GM21529 (cell line): ENCODE measurements around the gene CENPA.

ENCODE experiments used
- ATAC-seq: cut with Tn5 transposase; IDR thresholded peaks from one replicate; pipeline ENCODE4 v1.9.1; 2021; ENCODE audit not compliant: unreplicated experiment

CENPA gene

DNA sequence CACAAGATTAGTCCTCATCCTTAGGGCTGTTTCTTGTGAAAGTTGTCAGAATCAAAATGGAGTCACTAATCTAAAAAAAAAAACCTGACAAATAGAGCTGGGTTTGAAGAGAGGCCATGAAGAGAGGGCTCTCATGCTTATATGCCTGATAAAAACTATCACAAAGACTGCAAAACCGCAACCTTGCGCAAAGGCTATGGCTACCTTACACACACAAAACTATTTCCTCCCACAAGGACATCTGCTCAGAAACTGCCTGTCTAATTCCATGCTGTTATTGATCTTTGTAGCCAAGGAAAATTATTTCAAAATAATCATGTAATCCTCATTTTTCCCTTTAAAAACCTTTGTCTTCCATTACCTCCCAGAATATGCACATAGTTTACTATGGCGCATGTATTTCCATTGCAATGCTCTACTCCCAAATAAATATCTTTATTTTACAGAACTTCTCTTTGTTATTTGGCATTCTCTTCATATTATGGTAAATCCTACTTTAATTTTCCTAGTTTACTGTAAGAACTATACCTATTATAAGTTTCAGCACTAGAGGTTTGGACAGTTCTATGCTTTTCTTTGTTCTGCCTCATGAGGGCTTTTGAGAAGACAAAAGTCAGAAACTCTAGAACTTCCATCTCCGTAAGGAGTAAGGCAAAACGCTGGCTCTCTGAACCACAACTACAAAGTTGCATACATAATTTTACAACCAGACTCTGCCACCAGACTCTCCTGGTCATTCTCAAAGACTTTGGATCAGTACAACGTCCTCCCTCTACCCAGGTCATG is 52.5 kb downstream of the CENPA start:
- no peak for ATAC-seq

DNA sequence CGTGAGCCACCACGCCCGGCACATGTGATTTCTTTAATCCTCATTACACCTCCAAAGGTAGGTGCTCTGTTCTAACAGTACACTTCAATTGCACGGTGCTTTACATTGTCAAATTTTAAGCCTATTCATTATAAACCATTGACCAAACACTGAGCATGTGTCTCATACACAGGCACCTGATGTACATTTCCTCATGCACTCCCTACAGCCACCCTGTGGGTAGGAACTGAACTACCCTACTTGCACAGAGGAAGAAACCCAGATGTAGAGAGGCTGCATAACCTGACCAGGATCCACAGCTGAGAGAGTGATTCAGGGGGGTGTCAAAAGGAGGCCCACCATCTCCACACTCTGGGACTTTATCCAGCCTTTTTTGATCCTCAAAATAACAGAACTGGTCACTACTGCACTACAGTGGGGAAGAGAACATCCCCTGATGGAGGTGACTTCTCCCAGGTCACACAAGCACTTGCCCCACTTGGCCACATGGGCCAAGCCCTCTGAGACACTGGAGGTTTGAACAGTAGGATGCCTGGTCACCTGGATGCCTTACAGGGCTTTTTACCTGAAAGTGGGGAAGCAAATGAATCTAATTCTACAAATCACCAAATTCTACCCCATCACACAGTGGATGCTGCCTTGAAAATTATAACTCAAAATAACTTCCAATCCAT is 55.2 kb downstream of the CENPA start:
- ATAC-seq: no peak

DNA sequence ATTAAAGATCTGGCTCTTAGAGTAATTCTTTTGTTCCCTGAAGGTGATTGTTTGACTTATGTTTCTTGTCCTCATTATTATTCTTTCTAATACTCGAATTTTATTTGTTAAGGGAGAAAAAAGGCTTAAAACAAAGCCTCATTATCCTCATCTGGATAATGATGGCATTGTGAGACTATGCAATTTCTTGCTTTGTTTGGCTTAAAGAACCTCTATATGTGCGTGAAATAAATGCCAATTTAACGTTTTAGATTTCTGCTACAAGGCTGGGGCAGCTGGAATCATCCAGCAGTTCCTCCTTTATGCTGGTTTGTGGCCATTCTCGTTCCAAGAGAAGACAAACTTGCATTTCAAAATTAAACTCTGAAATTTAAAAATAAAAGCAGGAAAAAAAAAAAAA is 57.2 kb downstream of the CENPA start:
- no peak for ATAC-seq
